Measurements from ENCODE around the gene NCKAP5.

GRCh38 chr2:133569286-133569830 is 1.1 kb upstream of the NCKAP5 start:
- TF ChIP-seq, protein P1, sequence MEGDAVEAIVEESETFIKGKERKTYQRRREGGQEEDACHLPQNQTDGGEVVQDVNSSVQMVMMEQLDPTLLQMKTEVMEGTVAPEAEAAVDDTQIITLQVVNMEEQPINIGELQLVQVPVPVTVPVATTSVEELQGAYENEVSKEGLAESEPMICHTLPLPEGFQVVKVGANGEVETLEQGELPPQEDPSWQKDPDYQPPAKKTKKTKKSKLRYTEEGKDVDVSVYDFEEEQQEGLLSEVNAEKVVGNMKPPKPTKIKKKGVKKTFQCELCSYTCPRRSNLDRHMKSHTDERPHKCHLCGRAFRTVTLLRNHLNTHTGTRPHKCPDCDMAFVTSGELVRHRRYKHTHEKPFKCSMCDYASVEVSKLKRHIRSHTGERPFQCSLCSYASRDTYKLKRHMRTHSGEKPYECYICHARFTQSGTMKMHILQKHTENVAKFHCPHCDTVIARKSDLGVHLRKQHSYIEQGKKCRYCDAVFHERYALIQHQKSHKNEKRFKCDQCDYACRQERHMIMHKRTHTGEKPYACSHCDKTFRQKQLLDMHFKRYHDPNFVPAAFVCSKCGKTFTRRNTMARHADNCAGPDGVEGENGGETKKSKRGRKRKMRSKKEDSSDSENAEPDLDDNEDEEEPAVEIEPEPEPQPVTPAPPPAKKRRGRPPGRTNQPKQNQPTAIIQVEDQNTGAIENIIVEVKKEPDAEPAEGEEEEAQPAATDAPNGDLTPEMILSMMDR (IDR thresholded peaks at IDR 0.05; ENCODE audit: low read depth, low read length, missing input control), result no peak
- TF ChIP-seq GABPA (IDR thresholded peaks at IDR 0.05 in 1 of 2, conservative IDR thresholded peaks at IDR 0.05 in 1 of 2) (no peak), TAF1 (conservative IDR thresholded peaks at IDR 0.05) (no peak), HNF4A (conservative IDR thresholded peaks at IDR 0.05) (no peak), RAD21 (IDR thresholded peaks at IDR 0.05) (no peak), YY1 (IDR thresholded peaks at IDR 0.05) (no peak), SP1 (IDR thresholded peaks at IDR 0.05) (no peak), FOXA2 (IDR thresholded peaks at IDR 0.05) (no peak), JUND (IDR thresholded peaks at IDR 0.05) (no peak)
- TF ChIP-seq, protein P2, sequence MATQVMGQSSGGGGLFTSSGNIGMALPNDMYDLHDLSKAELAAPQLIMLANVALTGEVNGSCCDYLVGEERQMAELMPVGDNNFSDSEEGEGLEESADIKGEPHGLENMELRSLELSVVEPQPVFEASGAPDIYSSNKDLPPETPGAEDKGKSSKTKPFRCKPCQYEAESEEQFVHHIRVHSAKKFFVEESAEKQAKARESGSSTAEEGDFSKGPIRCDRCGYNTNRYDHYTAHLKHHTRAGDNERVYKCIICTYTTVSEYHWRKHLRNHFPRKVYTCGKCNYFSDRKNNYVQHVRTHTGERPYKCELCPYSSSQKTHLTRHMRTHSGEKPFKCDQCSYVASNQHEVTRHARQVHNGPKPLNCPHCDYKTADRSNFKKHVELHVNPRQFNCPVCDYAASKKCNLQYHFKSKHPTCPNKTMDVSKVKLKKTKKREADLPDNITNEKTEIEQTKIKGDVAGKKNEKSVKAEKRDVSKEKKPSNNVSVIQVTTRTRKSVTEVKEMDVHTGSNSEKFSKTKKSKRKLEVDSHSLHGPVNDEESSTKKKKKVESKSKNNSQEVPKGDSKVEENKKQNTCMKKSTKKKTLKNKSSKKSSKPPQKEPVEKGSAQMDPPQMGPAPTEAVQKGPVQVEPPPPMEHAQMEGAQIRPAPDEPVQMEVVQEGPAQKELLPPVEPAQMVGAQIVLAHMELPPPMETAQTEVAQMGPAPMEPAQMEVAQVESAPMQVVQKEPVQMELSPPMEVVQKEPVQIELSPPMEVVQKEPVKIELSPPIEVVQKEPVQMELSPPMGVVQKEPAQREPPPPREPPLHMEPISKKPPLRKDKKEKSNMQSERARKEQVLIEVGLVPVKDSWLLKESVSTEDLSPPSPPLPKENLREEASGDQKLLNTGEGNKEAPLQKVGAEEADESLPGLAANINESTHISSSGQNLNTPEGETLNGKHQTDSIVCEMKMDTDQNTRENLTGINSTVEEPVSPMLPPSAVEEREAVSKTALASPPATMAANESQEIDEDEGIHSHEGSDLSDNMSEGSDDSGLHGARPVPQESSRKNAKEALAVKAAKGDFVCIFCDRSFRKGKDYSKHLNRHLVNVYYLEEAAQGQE (IDR thresholded peaks at IDR 0.05), result no peak
- TF ChIP-seq, protein P3, sequence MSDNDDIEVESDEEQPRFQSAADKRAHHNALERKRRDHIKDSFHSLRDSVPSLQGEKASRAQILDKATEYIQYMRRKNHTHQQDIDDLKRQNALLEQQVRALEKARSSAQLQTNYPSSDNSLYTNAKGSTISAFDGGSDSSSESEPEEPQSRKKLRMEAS (IDR thresholded peaks at IDR 0.05), result no peak
